Erythroblast (primary cell): ENCODE results near the gene PLA2G2D.

ENCODE experiments used
- GATA1 ChIP-seq: IDR thresholded peaks from 2 replicates; pipeline ENCODE4 v1.6.1; 2011; ENCODE audit warnings: low read depth, mild to moderate bottlenecking, control low read depth, low read length, moderate library complexity
- POLR2A ChIP-seq: IDR thresholded peaks from 2 replicates; pipeline ENCODE4 v1.6.1; 2011; ENCODE audit warnings: mild to moderate bottlenecking, low read length

GRCh38 chr1:20152599-20152930, 33.2 kb upstream of the PLA2G2D start:
- no peak for TF ChIP-seq POLR2A
- TF ChIP-seq GATA1 = no peak
